ENCODE measurements around the gene ZNF622.

ZNF622 gene

DNA sequence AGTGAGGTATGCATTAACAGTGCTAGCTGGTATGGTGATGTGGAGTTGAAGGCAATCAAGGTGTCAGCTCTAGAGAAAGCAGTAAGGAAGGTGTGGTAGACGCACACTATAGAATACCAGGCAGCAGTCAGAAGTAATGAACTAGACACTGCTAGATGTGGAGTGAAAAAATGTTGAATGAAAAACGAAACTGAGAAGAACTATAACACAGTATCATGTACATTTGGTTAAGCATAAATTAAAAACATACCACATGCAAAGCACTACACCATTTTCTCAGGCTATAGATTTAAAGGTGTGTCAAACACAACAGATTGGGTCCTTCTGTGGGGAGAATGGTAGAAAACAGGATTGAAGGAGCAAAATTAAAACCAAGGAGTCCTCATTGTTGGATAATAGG, 15.4 kb downstream of the ZNF622 start (continued):
- TF ChIP-seq, protein P1, sequence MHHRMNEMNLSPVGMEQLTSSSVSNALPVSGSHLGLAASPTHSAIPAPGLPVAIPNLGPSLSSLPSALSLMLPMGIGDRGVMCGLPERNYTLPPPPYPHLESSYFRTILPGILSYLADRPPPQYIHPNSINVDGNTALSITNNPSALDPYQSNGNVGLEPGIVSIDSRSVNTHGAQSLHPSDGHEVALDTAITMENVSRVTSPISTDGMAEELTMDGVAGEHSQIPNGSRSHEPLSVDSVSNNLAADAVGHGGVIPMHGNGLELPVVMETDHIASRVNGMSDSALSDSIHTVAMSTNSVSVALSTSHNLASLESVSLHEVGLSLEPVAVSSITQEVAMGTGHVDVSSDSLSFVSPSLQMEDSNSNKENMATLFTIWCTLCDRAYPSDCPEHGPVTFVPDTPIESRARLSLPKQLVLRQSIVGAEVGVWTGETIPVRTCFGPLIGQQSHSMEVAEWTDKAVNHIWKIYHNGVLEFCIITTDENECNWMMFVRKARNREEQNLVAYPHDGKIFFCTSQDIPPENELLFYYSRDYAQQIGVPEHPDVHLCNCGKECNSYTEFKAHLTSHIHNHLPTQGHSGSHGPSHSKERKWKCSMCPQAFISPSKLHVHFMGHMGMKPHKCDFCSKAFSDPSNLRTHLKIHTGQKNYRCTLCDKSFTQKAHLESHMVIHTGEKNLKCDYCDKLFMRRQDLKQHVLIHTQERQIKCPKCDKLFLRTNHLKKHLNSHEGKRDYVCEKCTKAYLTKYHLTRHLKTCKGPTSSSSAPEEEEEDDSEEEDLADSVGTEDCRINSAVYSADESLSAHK (tag by site-specific recombination; IDR thresholded peaks at IDR 0.05): no peak
- TF ChIP-seq, protein P2, sequence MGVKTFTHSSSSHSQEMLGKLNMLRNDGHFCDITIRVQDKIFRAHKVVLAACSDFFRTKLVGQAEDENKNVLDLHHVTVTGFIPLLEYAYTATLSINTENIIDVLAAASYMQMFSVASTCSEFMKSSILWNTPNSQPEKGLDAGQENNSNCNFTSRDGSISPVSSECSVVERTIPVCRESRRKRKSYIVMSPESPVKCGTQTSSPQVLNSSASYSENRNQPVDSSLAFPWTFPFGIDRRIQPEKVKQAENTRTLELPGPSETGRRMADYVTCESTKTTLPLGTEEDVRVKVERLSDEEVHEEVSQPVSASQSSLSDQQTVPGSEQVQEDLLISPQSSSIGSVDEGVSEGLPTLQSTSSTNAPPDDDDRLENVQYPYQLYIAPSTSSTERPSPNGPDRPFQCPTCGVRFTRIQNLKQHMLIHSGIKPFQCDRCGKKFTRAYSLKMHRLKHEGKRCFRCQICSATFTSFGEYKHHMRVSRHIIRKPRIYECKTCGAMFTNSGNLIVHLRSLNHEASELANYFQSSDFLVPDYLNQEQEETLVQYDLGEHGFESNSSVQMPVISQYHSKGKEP (tag by site-specific recombination; IDR thresholded peaks at IDR 0.05): no peak
- TF ChIP-seq, protein P3, sequence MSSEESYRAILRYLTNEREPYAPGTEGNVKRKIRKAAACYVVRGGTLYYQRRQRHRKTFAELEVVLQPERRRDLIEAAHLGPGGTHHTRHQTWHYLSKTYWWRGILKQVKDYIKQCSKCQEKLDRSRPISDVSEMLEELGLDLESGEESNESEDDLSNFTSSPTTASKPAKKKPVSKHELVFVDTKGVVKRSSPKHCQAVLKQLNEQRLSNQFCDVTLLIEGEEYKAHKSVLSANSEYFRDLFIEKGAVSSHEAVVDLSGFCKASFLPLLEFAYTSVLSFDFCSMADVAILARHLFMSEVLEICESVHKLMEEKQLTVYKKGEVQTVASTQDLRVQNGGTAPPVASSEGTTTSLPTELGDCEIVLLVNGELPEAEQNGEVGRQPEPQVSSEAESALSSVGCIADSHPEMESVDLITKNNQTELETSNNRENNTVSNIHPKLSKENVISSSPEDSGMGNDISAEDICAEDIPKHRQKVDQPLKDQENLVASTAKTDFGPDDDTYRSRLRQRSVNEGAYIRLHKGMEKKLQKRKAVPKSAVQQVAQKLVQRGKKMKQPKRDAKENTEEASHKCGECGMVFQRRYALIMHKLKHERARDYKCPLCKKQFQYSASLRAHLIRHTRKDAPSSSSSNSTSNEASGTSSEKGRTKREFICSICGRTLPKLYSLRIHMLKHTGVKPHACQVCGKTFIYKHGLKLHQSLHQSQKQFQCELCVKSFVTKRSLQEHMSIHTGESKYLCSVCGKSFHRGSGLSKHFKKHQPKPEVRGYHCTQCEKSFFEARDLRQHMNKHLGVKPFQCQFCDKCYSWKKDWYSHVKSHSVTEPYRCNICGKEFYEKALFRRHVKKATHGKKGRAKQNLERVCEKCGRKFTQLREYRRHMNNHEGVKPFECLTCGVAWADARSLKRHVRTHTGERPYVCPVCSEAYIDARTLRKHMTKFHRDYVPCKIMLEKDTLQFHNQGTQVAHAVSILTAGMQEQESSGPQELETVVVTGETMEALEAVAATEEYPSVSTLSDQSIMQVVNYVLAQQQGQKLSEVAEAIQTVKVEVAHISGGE (tag by site-specific recombination; conservative IDR thresholded peaks at IDR 0.05; ENCODE audit: low read depth): no peak
- no peak for TF ChIP-seq ZNF146 (tag by site-specific recombination; IDR thresholded peaks at IDR 0.05)
- no peak for TF ChIP-seq ZSCAN16 (tag by site-specific recombination; IDR thresholded peaks at IDR 0.05)
- no peak for TF ChIP-seq SCRT2 (tag by site-specific recombination; IDR thresholded peaks at IDR 0.05)
- TF ChIP-seq HOXC10 (CRISPR knock-in tag; IDR thresholded peaks at IDR 0.05): no peak
- TF ChIP-seq ZNF23 (tag by site-specific recombination; IDR thresholded peaks at IDR 0.05; ENCODE audit: borderline replicate concordance): no peak
- no peak for TF ChIP-seq ZNF791 (tag by site-specific recombination; IDR thresholded peaks at IDR 0.05)

DNA sequence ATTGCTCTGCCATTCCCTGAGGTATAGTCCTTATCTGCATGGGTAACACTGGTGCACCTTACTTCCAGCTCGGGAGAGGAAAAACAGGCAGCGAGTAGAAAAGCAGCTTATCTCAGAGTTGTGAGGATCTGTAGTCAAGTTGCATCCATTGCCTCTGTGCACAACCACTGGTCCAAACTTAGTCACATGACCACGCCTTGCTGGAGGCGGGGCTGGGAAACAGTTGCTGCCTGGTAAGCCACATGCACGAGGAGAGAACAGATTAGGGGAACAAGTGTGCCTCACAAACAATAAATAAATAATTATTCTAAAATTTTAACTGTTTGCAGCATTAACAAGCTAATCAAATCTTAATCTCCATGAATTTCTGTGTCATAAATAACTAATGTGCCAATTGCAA, 18.6 kb downstream of the ZNF622 start:
- ChIA-PET POLR2A (no interaction called here), CTCF (interaction anchor here (0.7 to 3.4 kb wide), 2 partner anchors 10 to 287 kb away, joined by 9 to 19 read pairs; no protein-coding TSS in a partner anchor)
- Histone ChIP-seq H3K4me3 (ENCODE audit: low read depth, low read length) (no peak overlapping the region), H3K9me3 (ENCODE audit: control insufficient read depth, insufficient read depth, low read depth, low read length) (no peaks in the 10 kb centered on the region), H3K36me3 (ENCODE audit: control insufficient read depth in 2 of 2, insufficient read depth in 1 of 2, low read length in 2 of 2) (peaks cover 37 to 49% of the 10 kb centered on the region in 2 experiments), H3K27ac (ENCODE audit: extremely low read depth, low read depth, low read length) (no peak overlapping the region), H3K4me1 (ENCODE audit: control insufficient read depth, insufficient read depth, low read length) (no peaks in the 10 kb centered on the region)
- TF ChIP-seq, protein P4, sequence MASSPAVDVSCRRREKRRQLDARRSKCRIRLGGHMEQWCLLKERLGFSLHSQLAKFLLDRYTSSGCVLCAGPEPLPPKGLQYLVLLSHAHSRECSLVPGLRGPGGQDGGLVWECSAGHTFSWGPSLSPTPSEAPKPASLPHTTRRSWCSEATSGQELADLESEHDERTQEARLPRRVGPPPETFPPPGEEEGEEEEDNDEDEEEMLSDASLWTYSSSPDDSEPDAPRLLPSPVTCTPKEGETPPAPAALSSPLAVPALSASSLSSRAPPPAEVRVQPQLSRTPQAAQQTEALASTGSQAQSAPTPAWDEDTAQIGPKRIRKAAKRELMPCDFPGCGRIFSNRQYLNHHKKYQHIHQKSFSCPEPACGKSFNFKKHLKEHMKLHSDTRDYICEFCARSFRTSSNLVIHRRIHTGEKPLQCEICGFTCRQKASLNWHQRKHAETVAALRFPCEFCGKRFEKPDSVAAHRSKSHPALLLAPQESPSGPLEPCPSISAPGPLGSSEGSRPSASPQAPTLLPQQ (tag by site-specific recombination; IDR thresholded peaks at IDR 0.05): no peak
- TF ChIP-seq, protein P5, sequence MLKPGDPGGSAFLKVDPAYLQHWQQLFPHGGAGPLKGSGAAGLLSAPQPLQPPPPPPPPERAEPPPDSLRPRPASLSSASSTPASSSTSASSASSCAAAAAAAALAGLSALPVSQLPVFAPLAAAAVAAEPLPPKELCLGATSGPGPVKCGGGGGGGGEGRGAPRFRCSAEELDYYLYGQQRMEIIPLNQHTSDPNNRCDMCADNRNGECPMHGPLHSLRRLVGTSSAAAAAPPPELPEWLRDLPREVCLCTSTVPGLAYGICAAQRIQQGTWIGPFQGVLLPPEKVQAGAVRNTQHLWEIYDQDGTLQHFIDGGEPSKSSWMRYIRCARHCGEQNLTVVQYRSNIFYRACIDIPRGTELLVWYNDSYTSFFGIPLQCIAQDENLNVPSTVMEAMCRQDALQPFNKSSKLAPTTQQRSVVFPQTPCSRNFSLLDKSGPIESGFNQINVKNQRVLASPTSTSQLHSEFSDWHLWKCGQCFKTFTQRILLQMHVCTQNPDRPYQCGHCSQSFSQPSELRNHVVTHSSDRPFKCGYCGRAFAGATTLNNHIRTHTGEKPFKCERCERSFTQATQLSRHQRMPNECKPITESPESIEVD (tag by site-specific recombination; IDR thresholded peaks at IDR 0.05): no peak
- TF ChIP-seq ZFP37 (tag by site-specific recombination; IDR thresholded peaks at IDR 0.05): no peak
- TF ChIP-seq, protein P6, sequence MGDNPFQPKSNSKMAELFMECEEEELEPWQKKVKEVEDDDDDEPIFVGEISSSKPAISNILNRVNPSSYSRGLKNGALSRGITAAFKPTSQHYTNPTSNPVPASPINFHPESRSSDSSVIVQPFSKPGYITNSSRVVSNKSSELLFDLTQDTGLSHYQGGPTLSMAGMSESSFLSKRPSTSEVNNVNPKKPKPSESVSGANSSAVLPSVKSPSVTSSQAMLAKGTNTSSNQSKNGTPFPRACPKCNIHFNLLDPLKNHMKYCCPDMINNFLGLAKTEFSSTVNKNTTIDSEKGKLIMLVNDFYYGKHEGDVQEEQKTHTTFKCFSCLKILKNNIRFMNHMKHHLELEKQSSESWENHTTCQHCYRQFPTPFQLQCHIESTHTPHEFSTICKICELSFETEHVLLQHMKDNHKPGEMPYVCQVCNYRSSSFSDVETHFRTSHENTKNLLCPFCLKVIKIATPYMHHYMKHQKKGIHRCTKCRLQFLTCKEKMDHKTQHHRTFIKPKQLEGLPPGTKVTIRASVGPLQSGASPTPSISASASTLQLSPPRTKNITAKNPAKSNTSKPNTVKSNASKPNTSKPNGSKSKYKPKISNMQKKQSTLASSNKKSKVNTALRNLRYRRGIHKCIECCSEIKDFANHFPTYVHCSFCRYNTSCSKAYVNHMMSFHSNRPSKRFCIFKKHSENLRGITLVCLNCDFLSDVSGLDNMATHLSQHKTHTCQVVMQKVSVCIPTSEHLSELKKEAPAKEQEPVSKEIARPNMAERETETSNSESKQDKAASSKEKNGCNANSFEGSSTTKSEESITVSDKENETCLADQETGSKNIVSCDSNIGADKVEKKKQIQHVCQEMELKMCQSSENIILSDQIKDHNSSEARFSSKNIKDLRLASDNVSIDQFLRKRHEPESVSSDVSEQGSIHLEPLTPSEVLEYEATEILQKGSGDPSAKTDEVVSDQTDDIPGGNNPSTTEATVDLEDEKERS (tag by site-specific recombination; IDR thresholded peaks at IDR 0.05): no peak
- no peak for TF ChIP-seq TCF7L2 (IDR thresholded peaks at IDR 0.05; ENCODE audit: borderline replicate concordance, low read depth, low read length)
- no peak for TF ChIP-seq ZNF146 (tag by site-specific recombination; IDR thresholded peaks at IDR 0.05)
- TF ChIP-seq SCRT2 (tag by site-specific recombination; IDR thresholded peaks at IDR 0.05): no peak
- no peak for TF ChIP-seq ZNF785 (tag by site-specific recombination; IDR thresholded peaks at IDR 0.05)
- TF ChIP-seq ZNF776 (tag by site-specific recombination; IDR thresholded peaks at IDR 0.05; ENCODE audit: borderline replicate concordance): no peak
- TF ChIP-seq, protein P1 (tag by site-specific recombination; IDR thresholded peaks at IDR 0.05): no peak
- no peak for TF ChIP-seq ZNF266 (tag by site-specific recombination; IDR thresholded peaks at IDR 0.05; ENCODE audit: low read depth)

All from HEK293 (cell line).